Stimulated activated CD4-positive, alpha-beta T cell treated with anti-CD3 and anti-CD28 coated beads, TNF-alpha, amount 100 ng/mL, for 4 hours (primary cell): ENCODE results near the gene CACNG4.

Experiments used
- DNase-seq, 3 experiments: peaks; one replicate each; pipeline ENCODE4 v3.0.0-alpha.2; 2020; ENCODE audit warnings: low read depth in 3 of 3

CACNG4 gene

GRCh38 chr17:66985338-66986237 lies 21.1 kb downstream of the CACNG4 start:
- no peak for DNase-seq

GRCh38 chr17:66986659-66987058 lies 22.2 kb downstream of the CACNG4 start:
- no peak for DNase-seq

GRCh38 chr17:66987059-66987616 lies 22.6 kb downstream of the CACNG4 start:
- no peak for DNase-seq

GRCh38 chr17:66988069-66988798 lies 23.7 kb downstream of the CACNG4 start:
- no peak for DNase-seq

- no peak for DNase-seq
Measured at GRCh38 chr17:66989076-66989475, 24.6 kb downstream of the CACNG4 start.

GRCh38 chr17:66989579-66989978 lies 25.1 kb downstream of the CACNG4 start:
- no peak for DNase-seq

- no peak for DNase-seq
Measured at GRCh38 chr17:66990047-66990446, 25.5 kb downstream of the CACNG4 start.

GRCh38 chr17:66992911-66993442 lies 28.5 kb downstream of the CACNG4 start:
- DNase-seq, result no peak

- no peak for DNase-seq
Measured at GRCh38 chr17:66994361-66994760, 29.9 kb downstream of the CACNG4 start.

GRCh38 chr17:66994930-66995535 lies 30.5 kb downstream of the CACNG4 start:
- no peak for DNase-seq

GRCh38 chr17:66995944-66996343 lies 31.4 kb downstream of the CACNG4 start:
- no peak for DNase-seq

- DNase-seq, result no peak
Measured at GRCh38 chr17:66996926-66997325, 32.4 kb downstream of the CACNG4 start.

GRCh38 chr17:67003231-67003630 lies 38.7 kb downstream of the CACNG4 start:
- no peak for DNase-seq

- no peak for DNase-seq
Measured at GRCh38 chr17:67004181-67004580, 39.7 kb downstream of the CACNG4 start.

- DNase-seq, result no peak
Measured at GRCh38 chr17:67007266-67007665, 42.8 kb downstream of the CACNG4 start.

- no peak for DNase-seq
Measured at GRCh38 chr17:67008101-67008500, 43.6 kb downstream of the CACNG4 start.

GRCh38 chr17:67011527-67012175 lies 47.1 kb downstream of the CACNG4 start:
- no peak for DNase-seq

GRCh38 chr17:67013891-67014290 lies 49.4 kb downstream of the CACNG4 start:
- DNase-seq, result no peak

GRCh38 chr17:67015001-67015400 lies 50.5 kb downstream of the CACNG4 start:
- DNase-seq, result no peak

- no peak for DNase-seq
Measured at GRCh38 chr17:67016039-67016762, 51.7 kb downstream of the CACNG4 start.

GRCh38 chr17:67017910-67018309 lies 53.4 kb downstream of the CACNG4 start:
- DNase-seq, result no peak
